CD14-positive monocyte (primary cell): Measurements from ENCODE around the gene AMBP. TPM values are rescaled to one million over a fixed set of nuclear protein-coding genes. Genes with fewer than 3 reads are reported as not detected.

Source experiments
- DNase-seq, 3 donors: peaks; one replicate each; pipeline ENCODE4 v3.0.0-alpha.2; 2011 to 2022
- H2AFZ ChIP-seq: 2 replicates; pipeline ENCODE4 v1.6.0; 2012; ENCODE audit warnings: mild to moderate bottlenecking, low read depth, low read length, inconsistent platforms; ENCODE audit not compliant: insufficient read depth, poor library complexity, severe bottlenecking
- H3K27ac ChIP-seq, 2 donors: 1 replicate in 1 of 2; 2 replicates in 1 of 2; pipeline ENCODE4 v1.5.1; 2012 to 2013; ENCODE audit warnings: low read length in 2 of 2, control low read depth in 1 of 2, inconsistent platforms in 1 of 2, low read depth in 1 of 2, mild to moderate bottlenecking in 1 of 2
- H3K27me3 ChIP-seq, 2 donors: one replicate each; pipeline versions ENCODE4 v1.6.0 to v1.6.1; 2011 to 2013; ENCODE audit warnings: low read length in 2 of 2; ENCODE audit not compliant: control insufficient read depth in 2 of 2, insufficient read depth in 2 of 2
- H3K36me3 ChIP-seq, 2 donors: replicated peaks in 1 of 2; 1 replicate in 1 of 2; 2 replicates in 1 of 2; pipeline versions ENCODE4 v1.5.1 to v1.6.1; 2012 to 2013; ENCODE audit warnings: low read length in 2 of 2, control low read depth in 1 of 2, inconsistent platforms in 1 of 2, mild to moderate bottlenecking in 1 of 2; ENCODE audit not compliant: insufficient read depth in 2 of 2, control insufficient read depth in 1 of 2
- H3K4me1 ChIP-seq, 2 donors: 1 replicate in 1 of 2; 2 replicates in 1 of 2; pipeline versions ENCODE4 v1.5.1 to v1.6.1; 2012 to 2013; ENCODE audit warnings: low read length in 2 of 2, control low read depth in 1 of 2, inconsistent platforms in 1 of 2, mild to moderate bottlenecking in 1 of 2, moderate library complexity in 1 of 2; ENCODE audit not compliant: insufficient read depth in 2 of 2, control insufficient read depth in 1 of 2
- H3K4me2 ChIP-seq: replicated peaks from 2 replicates; pipeline ENCODE3; 2012; ENCODE audit warnings: low read length, moderate library complexity, mild to moderate bottlenecking; ENCODE audit not compliant: poor library complexity, severe bottlenecking; ENCODE audit errors: extremely low read depth
- H3K4me3 ChIP-seq, 3 experiments: fragments of 200-600 bp in 1 of 3; sonication (generic) in 1 of 3; replicated peaks in 1 of 3; 1 replicate in 2 of 3; 2 replicates in 1 of 3; pipeline ENCODE4 v1.5.1; 2011 to 2013; ENCODE audit warnings: low read length in 3 of 3, mild to moderate bottlenecking in 3 of 3, control low read depth in 2 of 3, low read depth in 2 of 3, inconsistent platforms in 1 of 3, moderate library complexity in 1 of 3
- H3K79me2 ChIP-seq: 2 replicates; pipeline ENCODE4 v1.6.0; 2012; ENCODE audit warnings: mild to moderate bottlenecking, control low read depth, inconsistent platforms, low read length, moderate library complexity; ENCODE audit not compliant: insufficient read depth
- H3K9ac ChIP-seq: 2 replicates; pipeline ENCODE4 v1.6.0; 2017; ENCODE audit warnings: low read length, mild to moderate bottlenecking; ENCODE audit not compliant: insufficient read depth, poor library complexity, severe bottlenecking
- H3K9me3 ChIP-seq, 2 donors: replicated peaks in 1 of 2; 1 replicate in 1 of 2; 2 replicates in 1 of 2; pipeline versions ENCODE4 v1.5.1 to v1.6.1; 2012 to 2013; ENCODE audit warnings: low read length in 2 of 2, control low read depth in 1 of 2; ENCODE audit not compliant: control insufficient read depth in 1 of 2, insufficient read depth in 1 of 2
- H4K20me1 ChIP-seq: 2 replicates; pipeline ENCODE4 v1.6.0; 2012; ENCODE audit warnings: mild to moderate bottlenecking, low read length, control low read depth, moderate library complexity; ENCODE audit not compliant: insufficient read depth
- H3K27ac Mint-ChIP-seq, 7 donors: one replicate each; pipeline ENCODE4 v1.8.0; 2020; ENCODE audit warnings: mild to moderate bottlenecking in 7 of 7, mixed read lengths in 7 of 7, moderate library complexity in 6 of 7, inconsistent platforms in 2 of 7
- H3K27me3 Mint-ChIP-seq, 3 donors: one replicate each; pipeline ENCODE4 v1.8.0; 2021 to 2022; ENCODE audit warnings: low read depth in 3 of 3, mild to moderate bottlenecking in 3 of 3, mixed read lengths in 3 of 3, moderate library complexity in 3 of 3, inconsistent platforms in 1 of 3
- H3K36me3 Mint-ChIP-seq, 2 donors: one replicate each; pipeline ENCODE4 v1.8.0; 2020; ENCODE audit warnings: mixed read lengths in 2 of 2, inconsistent platforms in 1 of 2, mild to moderate bottlenecking in 1 of 2
- H3K4me1 Mint-ChIP-seq: one replicate; pipeline ENCODE4 v1.8.0; 2020; ENCODE audit warnings: mild to moderate bottlenecking, mixed read lengths
- H3K4me3 Mint-ChIP-seq, 2 donors: one replicate each; pipeline ENCODE4 v1.8.0; 2020; ENCODE audit warnings: mild to moderate bottlenecking in 2 of 2, mixed read lengths in 2 of 2, moderate library complexity in 1 of 2
- H3K9me3 Mint-ChIP-seq, 7 donors: one replicate each; pipeline ENCODE4 v1.8.0; 2020 to 2022; ENCODE audit warnings: mixed read lengths in 7 of 7, mild to moderate bottlenecking in 6 of 7, moderate library complexity in 6 of 7, inconsistent platforms in 2 of 7
- WGBS: methylation state at CpG from one replicate; pipeline ENCODE4 v1.1.5; 2013; ENCODE audit warnings: missing lambda C conversion rate; ENCODE audit not compliant: insufficient coverage; 5-methylcytosine and 5-hydroxymethylcytosine counted together
- intact Hi-C, 2 donors: fragments of 100-400 bp; cut with micrococcal nuclease; formaldehyde crosslinking; loops; one replicate each; pipeline versions ENCODE4 v1.15.0 to v1.15.1; 2023
- polyA plus RNA-seq, 3 donors: library from polyadenylated mRNA; depleted of rRNA in 1 of 3; unstranded in 2 of 3; stranded (reverse) in 1 of 3; fragments of 300-500 nt in 2 of 3; fragments of >200 nt in 1 of 3; fragmentation: Illumina TruSeq in 2 of 3; gene quantifications; 1 replicate in 2 of 3; 2 replicates in 1 of 3; pipeline ENCODE4 v1.2.3, GENCODE V29; 2012 to 2021
- TF ChIP-seq, protein P1 (sequence below): fragments of 200-600 bp; IDR thresholded peaks from one replicate; pipeline ENCODE4 v1.8.0; 2022; ENCODE audit warnings: antibody characterized with exemption, mild to moderate bottlenecking

AMBP gene
- polyA plus RNA-seq, 3 donors = not detected

DNA sequence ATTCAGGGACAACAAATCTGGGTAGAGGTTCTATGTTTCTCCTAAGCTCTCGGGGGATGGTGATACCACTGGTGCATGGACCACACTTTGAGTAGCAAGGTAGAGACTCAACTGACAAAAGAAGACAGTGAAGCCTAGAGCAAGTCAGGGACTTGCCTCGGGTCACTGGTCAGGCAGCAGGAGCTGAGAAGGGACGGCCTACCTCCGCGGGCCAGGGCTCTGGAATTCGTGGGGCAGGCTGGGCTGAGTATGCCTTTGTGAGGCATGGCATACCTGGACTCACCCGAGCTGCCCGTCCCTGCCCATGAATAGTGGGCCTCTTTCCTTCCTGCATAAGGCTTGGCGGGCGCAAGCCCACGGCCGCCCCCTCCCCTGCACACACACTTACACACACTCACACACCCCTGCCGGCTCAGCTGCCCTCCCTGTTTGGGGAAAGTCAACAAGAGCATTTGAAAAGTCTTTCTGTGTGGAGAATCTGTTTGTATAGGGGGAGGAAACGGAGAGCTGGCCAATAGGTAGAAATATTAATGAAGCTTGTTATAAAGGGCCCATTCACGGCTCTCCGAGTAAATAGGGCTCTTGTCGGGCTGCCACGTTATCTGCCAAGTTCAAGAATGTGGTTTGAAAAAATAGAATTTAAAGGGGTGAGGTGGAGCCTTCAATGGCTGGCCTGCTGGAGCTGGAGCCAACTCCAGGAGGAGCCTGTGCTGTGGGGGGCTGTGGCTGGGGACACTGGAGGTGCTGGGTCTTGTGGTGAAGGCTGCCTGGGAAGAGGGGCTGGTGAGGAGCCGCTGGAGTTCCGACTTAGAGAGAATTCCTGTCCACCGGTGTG lies 40.1 kb upstream of the AMBP start:
- TF ChIP-seq, protein P1, sequence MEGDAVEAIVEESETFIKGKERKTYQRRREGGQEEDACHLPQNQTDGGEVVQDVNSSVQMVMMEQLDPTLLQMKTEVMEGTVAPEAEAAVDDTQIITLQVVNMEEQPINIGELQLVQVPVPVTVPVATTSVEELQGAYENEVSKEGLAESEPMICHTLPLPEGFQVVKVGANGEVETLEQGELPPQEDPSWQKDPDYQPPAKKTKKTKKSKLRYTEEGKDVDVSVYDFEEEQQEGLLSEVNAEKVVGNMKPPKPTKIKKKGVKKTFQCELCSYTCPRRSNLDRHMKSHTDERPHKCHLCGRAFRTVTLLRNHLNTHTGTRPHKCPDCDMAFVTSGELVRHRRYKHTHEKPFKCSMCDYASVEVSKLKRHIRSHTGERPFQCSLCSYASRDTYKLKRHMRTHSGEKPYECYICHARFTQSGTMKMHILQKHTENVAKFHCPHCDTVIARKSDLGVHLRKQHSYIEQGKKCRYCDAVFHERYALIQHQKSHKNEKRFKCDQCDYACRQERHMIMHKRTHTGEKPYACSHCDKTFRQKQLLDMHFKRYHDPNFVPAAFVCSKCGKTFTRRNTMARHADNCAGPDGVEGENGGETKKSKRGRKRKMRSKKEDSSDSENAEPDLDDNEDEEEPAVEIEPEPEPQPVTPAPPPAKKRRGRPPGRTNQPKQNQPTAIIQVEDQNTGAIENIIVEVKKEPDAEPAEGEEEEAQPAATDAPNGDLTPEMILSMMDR = no peak
- intact Hi-C loops = no loop called here
- Histone ChIP-seq H3K36me3 (no peaks in the 10 kb centered on the region), H4K20me1 (no peaks in the 10 kb centered on the region), H3K4me1 (no peaks in the 10 kb centered on the region), H3K9ac (no peak overlapping the region), H2AFZ (no peak overlapping the region), H3K4me3 (no peak overlapping the region), H3K9me3 (no peaks in the 10 kb centered on the region), H3K4me2 (no peak overlapping the region), H3K79me2 (no peaks in the 10 kb centered on the region), H3K27ac (no peak overlapping the region), H3K27me3 (no peaks in the 10 kb centered on the region)
- Mint-ChIP-seq H3K27ac (no peak overlapping the region), H3K4me3 (no peak overlapping the region), H3K9me3 (peaks cover 0 to 2% (median 0%) of the 10 kb centered on the region in 7 donors), H3K4me1 (no peaks in the 10 kb centered on the region), H3K36me3 (no peaks in the 10 kb centered on the region), H3K27me3 (peaks cover 5 to 21% (median 11%) of the 10 kb centered on the region in 3 donors)
- DNase-seq = no peak
- 80% methylated on average over 12 of the region's 21 CpGs for WGBS

DNA sequence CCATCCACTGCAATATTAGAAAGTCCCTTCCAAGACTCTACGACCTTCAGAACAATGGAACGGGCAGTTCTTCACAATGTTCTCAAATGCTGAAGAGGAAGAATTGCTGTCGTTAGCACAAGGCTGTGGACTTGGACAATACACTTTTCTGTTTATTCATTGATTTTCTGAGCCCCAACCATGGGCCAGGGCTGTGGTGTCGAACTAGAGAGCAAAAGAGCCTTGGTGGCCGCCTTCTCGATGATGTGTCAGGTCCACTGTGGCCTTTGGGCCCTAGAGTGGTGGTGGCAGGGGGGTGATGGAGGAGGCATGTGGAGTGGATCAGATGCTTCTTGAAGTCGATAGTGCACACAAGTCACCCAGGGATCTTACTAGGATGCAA lies 39.5 kb upstream of the AMBP start:
- intact Hi-C loops = no loop called here
- Histone ChIP-seq H3K79me2 (no peaks in the 10 kb centered on the region), H3K4me1 (no peaks in the 10 kb centered on the region), H3K9ac (no peak overlapping the region), H2AFZ (no peak overlapping the region), H3K9me3 (no peaks in the 10 kb centered on the region), H3K4me3 (no peak overlapping the region), H3K27ac (no peak overlapping the region), H3K27me3 (no peaks in the 10 kb centered on the region), H3K36me3 (no peaks in the 10 kb centered on the region), H4K20me1 (no peaks in the 10 kb centered on the region), H3K4me2 (no peak overlapping the region)
- DNase-seq = no peak
- TF ChIP-seq, protein P1 = no peak
- Mint-ChIP-seq H3K36me3 (no peaks in the 10 kb centered on the region), H3K27me3 (peaks cover 7 to 27% (median 13%) of the 10 kb centered on the region in 3 donors), H3K4me1 (no peaks in the 10 kb centered on the region), H3K4me3 (no peak overlapping the region), H3K27ac (no peak overlapping the region), H3K9me3 (peaks cover 0 to 2% (median 0%) of the 10 kb centered on the region in 7 donors)
- 71% methylated on average over 5 of the region's 7 CpGs for WGBS
